DOHH2 (cell line): Measurements from ENCODE around the gene PC.

Source experiments
- H3F3A ChIP-seq: fragments of 200-600 bp; sonication (generic), shearing (Covaris generic); 2 replicates; pipeline ENCODE4 v1.6.0; 2016; ENCODE audit warnings: antibody characterized with exemption, mild to moderate bottlenecking; ENCODE audit not compliant: control insufficient read depth, insufficient read depth
- H3K27ac ChIP-seq: fragments of 200-600 bp; sonication (generic); 2 replicates; pipeline ENCODE4 v1.5.1; 2014; ENCODE audit warnings: low read depth, mild to moderate bottlenecking, low read length, moderate library complexity
- H3K27me3 ChIP-seq: fragments of 200-600 bp; sonication (generic); 2 replicates; pipeline ENCODE4 v1.6.1; 2014; ENCODE audit warnings: mild to moderate bottlenecking, low read length, mixed read lengths; ENCODE audit not compliant: control insufficient read depth
- H3K36me3 ChIP-seq: fragments of 200-600 bp; sonication (generic); 2 replicates; pipeline ENCODE4 v1.6.1; 2014; ENCODE audit warnings: mild to moderate bottlenecking, low read length, moderate library complexity, mixed read lengths; ENCODE audit not compliant: control insufficient read depth
- H3K4me1 ChIP-seq: fragments of 200-600 bp; sonication (generic); 2 replicates; pipeline ENCODE4 v1.6.1; 2014; ENCODE audit warnings: mild to moderate bottlenecking, low read length, mixed read lengths; ENCODE audit not compliant: control insufficient read depth
- H3K4me2 ChIP-seq: fragments of 200-600 bp; sonication (generic); 2 replicates; pipeline ENCODE4 v1.6.0; 2014; ENCODE audit warnings: mild to moderate bottlenecking, low read length, moderate library complexity
- H3K4me3 ChIP-seq: fragments of 200-600 bp; sonication (generic); 2 replicates; pipeline ENCODE4 v1.5.1; 2014; ENCODE audit warnings: mild to moderate bottlenecking, low read length, mixed read lengths
- H3K79me2 ChIP-seq: fragments of 200-600 bp; sonication (generic); 2 replicates; pipeline ENCODE4 v1.6.1; 2014; ENCODE audit warnings: mild to moderate bottlenecking, low read length, mixed read lengths; ENCODE audit not compliant: control insufficient read depth
- H3K9me2 ChIP-seq: fragments of 200-600 bp; sonication (generic); replicated peaks from 2 replicates; pipeline ENCODE4 v1.6.1; 2014; ENCODE audit warnings: mild to moderate bottlenecking, low read length, mixed read lengths; ENCODE audit not compliant: control insufficient read depth
- H3K9me3 ChIP-seq: fragments of 200-600 bp; sonication (generic); 2 replicates; pipeline ENCODE4 v1.6.1; 2014; ENCODE audit warnings: antibody characterized with exemption, low read length, mixed read lengths; ENCODE audit not compliant: control insufficient read depth, insufficient read depth
- H4K20me1 ChIP-seq: fragments of 200-600 bp; sonication (generic); 2 replicates; pipeline ENCODE4 v1.6.0; 2014; ENCODE audit warnings: low read depth, mild to moderate bottlenecking, antibody characterized with exemption, low read length, moderate library complexity; ENCODE audit not compliant: control insufficient read depth, insufficient read depth
- CTCF ChIP-seq: fragments of 200-600 bp; sonication (generic); IDR thresholded peaks from one replicate; pipeline ENCODE4 v1.5.1; 2014; ENCODE audit warnings: antibody characterized with exemption, mild to moderate bottlenecking, low read depth, low read length; ENCODE audit not compliant: poor library complexity, severe bottlenecking
- EZH2phosphoT487 ChIP-seq: fragments of 200-600 bp; sonication (generic); IDR thresholded peaks from 2 replicates; pipeline ENCODE4 v1.6.1; 2017; ENCODE audit warnings: borderline replicate concordance, mild to moderate bottlenecking, antibody characterized with exemption, low read length, moderate library complexity, mixed read lengths

Gene PC

GRCh38 chr11:66840317-66841091 lies 117.7 kb downstream of the PC start:
- Histone ChIP-seq H3K9me2 (no peaks in the 10 kb centered on the region), H3K9me3 (no peaks in the 10 kb centered on the region), H3K27ac (no peak overlapping the region), H4K20me1 (peaks cover 2% of the 10 kb centered on the region; the same call in 1 of the 2 replicates), H3K4me1 (peaks cover 47% of the 10 kb centered on the region), H3K79me2 (peaks cover 67% of the 10 kb centered on the region), H3F3A (peaks cover 17% of the 10 kb centered on the region), H3K36me3 (peaks cover 64% of the 10 kb centered on the region), H3K4me3 (no peak overlapping the region), H3K4me2 (peak overlapping the region; percentile 15; the same call in 1 of the 2 replicates), H3K27me3 (no peaks in the 10 kb centered on the region)
- TF ChIP-seq EZH2phosphoT487 (no peak), CTCF (no peak)

GRCh38 chr11:66835768-66836405 lies 122.3 kb downstream of the PC start:
- H3K36me3 ChIP-seq, result peaks cover 33% of the 10 kb centered on the region
- peaks cover 30% of the 10 kb centered on the region for H3F3A ChIP-seq
- no peak overlapping the region for H3K4me3 ChIP-seq
- TF ChIP-seq CTCF (no peak), EZH2phosphoT487 (no peak)
- H3K79me2 ChIP-seq, result peaks cover 21% of the 10 kb centered on the region
- H4K20me1 ChIP-seq, result 0 out of 2 replicates have a peak, but pooled peaks cover 2% of the 10 kb centered on the region
- H3K27me3 ChIP-seq, result no peaks in the 10 kb centered on the region
- H3K9me3 ChIP-seq, result no peaks in the 10 kb centered on the region
- peaks cover 42% of the 10 kb centered on the region for H3K4me1 ChIP-seq
- no peaks in the 10 kb centered on the region for H3K9me2 ChIP-seq
- H3K4me2 ChIP-seq, result peak overlapping the region; percentile 6; the same call in 1 of the 2 replicates
- H3K27ac ChIP-seq, result 0 out of 2 replicates have a peak overlapping the region, but pooled peaks have one; percentile 22

- Histone ChIP-seq H3K4me3 (no peak overlapping the region), H3K4me1 (peaks cover 32% of the 10 kb centered on the region), H4K20me1 (0 out of 2 replicates have a peak, but pooled peaks cover under 1% of the 10 kb centered on the region), H3K4me2 (peak overlapping the region; percentile 23), H3K27me3 (no peaks in the 10 kb centered on the region), H3K9me3 (no peaks in the 10 kb centered on the region), H3K27ac (0 out of 2 replicates have a peak overlapping the region, but pooled peaks have one; percentile 12), H3K79me2 (peaks cover 12% of the 10 kb centered on the region), H3K9me2 (no peaks in the 10 kb centered on the region), H3F3A (peaks cover 33% of the 10 kb centered on the region), H3K36me3 (peaks cover 23% of the 10 kb centered on the region)
- no peak for TF ChIP-seq EZH2phosphoT487
- no peak for TF ChIP-seq CTCF
Measured at GRCh38 chr11:66834943-66835342, 123.2 kb downstream of the PC start.
